Central memory CD4-positive, alpha-beta T cell (primary cell): ENCODE measurements around the gene GLTPD2.
"Not testable (repeated sequence)": the region's sequence is repeated elsewhere in the genome, so short reads cannot be mapped to it uniquely, and the experiment has no call there.

Experiments used
- DNase-seq: peaks from one replicate; pipeline ENCODE4 v3.0.0; 2022

The GLTPD2 gene

DNA sequence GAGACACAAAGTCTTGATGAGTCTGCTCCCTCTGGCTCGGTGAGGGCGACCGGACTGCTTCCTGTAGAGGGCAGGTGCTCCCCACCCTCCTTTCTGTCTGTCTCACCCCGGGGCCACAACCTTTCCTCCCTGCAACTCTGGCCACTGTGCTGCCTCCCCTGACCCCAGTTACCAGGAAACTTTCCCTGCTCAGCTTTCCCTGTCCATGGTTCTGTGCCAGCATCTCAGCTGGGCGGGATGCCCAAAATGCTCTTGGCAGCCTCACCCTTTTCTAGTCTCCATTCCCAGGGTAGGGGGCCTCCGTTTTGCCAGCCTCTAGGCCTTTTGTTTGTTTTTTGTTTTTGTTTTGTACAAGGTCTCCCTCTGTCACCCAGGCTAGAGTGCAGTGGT lies 19.6 kb downstream of the GLTPD2 start:
- no peak for DNase-seq

- DNase-seq = no peak
Measured at GRCh38 chr17:4810696-4811290, 22.0 kb downstream of the GLTPD2 start.

DNA sequence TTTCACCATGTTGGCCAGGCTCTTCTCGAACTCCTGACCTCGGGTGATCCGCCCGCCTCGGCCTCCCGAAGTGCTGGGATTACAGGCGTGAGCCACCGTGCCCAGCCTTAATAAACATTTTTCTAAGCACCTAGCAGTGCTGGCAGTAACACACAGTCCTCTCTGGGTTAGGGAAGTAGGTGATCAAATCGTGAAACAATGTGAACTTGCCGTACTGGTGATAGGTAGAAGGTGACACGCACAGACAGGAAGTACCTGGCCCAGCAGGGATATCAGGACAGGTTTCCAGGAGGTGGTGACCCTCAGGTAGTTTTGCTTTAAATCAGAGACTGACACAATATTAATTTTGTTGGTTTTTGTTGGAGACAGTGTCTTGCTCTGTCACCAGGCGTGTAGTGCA lies 22.7 kb downstream of the GLTPD2 start:
- no peak for DNase-seq

GRCh38 chr17:4812690-4813089 lies 23.9 kb downstream of the GLTPD2 start:
- no peak for DNase-seq

GRCh38 chr17:4815043-4815675 lies 26.4 kb downstream of the GLTPD2 start:
- DNase-seq = no peak

DNA sequence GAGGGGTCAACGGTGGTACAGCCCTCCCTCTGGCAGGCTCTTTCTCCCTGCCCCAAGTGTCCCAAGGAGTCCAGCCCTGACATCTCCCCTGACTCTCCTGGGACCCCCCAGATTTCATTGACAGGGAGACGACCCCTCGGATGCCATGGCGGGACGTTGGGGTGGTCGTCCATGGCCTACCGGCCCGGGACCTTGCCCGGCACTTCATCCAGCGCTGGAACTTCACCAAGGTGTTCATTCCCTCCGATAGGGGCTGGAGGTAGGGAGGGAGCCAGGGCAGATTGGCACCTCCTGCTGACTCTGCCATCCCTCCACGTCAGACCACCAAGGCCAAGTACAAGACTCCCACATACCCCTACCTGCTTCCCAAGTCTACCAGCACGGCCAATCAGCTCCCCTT lies 28.1 kb downstream of the GLTPD2 start:
- no peak for DNase-seq

- DNase-seq = no peak
Measured at GRCh38 chr17:4818276-4818675, 29.5 kb downstream of the GLTPD2 start.

- DNase-seq = no peak
Measured at GRCh38 chr17:4822835-4823234, 34.1 kb downstream of the GLTPD2 start.

- DNase-seq = no peak
Measured at GRCh38 chr17:4823373-4824089, 34.8 kb downstream of the GLTPD2 start.

GRCh38 chr17:4827399-4827798 lies 38.6 kb downstream of the GLTPD2 start:
- no peak for DNase-seq

GRCh38 chr17:4832829-4833177 lies 44.0 kb downstream of the GLTPD2 start:
- DNase-seq = not testable (repeated sequence)

- DNase-seq = peak; percentile 88
Measured at GRCh38 chr17:4833178-4833940, 44.6 kb downstream of the GLTPD2 start, which contains the start of gene MINK1. TSS of gene MINK1 (plus strand) at chr17:4833340. CDS start at chr17:4833584, 244 bp downstream.

- no peak for DNase-seq
Measured at GRCh38 chr17:4833941-4834680, 45.3 kb downstream of the GLTPD2 start.

- no peak for DNase-seq
Measured at GRCh38 chr17:4834681-4835020, 45.9 kb downstream of the GLTPD2 start.

DNA sequence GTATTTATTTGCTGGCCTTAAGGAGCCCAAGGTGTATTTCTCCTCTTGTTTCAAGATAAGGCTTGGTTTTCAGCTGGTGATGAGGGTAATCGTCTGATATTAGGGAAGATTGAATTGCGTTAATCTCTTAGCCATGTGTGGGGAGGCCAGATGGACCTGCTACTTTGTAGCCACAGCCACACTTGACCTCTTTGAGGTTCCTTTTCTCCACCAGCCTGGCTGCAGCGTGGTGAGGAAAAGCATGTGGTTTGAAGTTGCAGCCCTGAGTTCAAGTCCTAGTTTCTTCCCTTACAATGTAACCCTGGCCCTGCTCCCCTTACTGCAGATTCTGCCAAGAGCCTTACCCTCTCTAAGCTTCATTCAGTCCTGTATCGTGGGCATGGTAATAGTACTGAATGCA lies 47.5 kb downstream of the GLTPD2 start:
- no peak for DNase-seq

DNA sequence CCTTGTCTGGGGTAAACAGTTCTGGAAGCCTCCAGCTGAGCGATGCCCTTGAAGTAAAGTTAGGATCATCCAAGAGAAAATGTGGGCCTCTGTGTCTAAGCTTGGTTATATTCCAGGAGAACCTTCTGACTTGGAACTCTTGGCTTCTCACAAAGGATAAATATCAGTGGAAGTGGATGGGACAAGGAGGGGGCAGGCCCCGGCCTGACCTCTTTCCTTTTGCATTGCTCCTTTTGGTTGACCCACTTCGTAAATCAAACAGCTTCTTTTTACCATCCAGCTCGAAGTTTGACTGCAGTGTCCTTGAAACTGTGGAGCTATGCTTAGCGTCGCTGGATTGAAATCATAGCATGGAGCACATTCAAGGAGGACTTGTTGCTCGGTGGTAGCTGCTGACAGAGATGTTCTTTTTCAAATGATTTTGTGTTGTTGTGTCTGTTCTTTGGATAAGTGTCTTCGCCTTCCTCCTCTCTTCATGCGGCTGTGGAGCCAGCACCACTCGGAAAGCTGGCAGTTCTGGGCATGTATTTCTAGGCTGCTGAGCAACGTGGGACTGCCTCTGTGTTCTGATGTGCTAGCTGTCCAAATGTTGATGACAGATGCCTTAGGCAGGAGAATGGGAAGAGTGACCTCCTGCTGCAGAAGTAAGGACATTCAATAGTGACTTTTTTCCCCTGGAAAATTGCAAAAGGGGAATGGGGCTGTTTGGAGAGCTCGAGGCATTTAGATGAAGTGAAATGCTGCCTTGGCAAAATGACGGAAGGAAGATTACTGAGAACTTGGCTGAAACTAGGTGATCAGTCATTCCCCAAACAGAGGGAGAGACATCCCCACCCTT lies 48.9 kb downstream of the GLTPD2 start:
- DNase-seq = no peak

GRCh38 chr17:4838309-4838785 lies 49.6 kb downstream of the GLTPD2 start:
- no peak for DNase-seq

DNA sequence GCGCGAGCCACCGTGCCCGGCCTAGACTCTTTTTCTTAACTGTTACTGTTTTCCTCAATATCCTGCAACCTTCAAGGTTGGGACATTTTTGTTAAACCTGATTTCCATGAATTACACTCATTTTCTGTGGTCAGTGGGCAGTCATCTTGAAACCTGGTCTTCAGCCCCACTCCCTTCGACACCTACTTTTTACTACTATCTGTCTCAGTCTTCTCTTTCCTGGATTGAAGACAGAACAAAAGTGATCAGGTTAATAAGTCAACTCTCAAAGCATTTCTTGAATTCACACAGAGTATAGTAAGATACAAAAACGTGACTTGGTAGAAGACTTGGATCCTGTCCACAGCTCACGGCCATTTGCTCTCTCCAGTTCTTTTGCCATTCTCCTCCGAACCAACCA lies 50.5 kb downstream of the GLTPD2 start:
- DNase-seq = no peak
